SHP77 treated with DMSO at 0.1 percent for 48 hours (cell line): ENCODE data around the gene KLF15.

Experiments used
- DNase-seq: peaks from one replicate; lab custom pipeline; 2025; lab: John Stamatoyannopoulos, UW

Gene KLF15

GRCh38 chr3:126320517-126321293 is 36.5 kb downstream of the KLF15 start:
- no peak for DNase-seq

- no peak for DNase-seq
Measured at GRCh38 chr3:126319701-126320295, 37.4 kb downstream of the KLF15 start.

- DNase-seq: no peak
Measured at GRCh38 chr3:126317029-126317996, 39.9 kb downstream of the KLF15 start.

GRCh38 chr3:126316501-126316939 is 40.7 kb downstream of the KLF15 start:
- DNase-seq: no peak

- DNase-seq: no peak
Measured at GRCh38 chr3:126316031-126316461, 41.2 kb downstream of the KLF15 start.

GRCh38 chr3:126314790-126315658 is 42.2 kb downstream of the KLF15 start:
- DNase-seq: no peak

GRCh38 chr3:126314305-126314789 is 42.9 kb downstream of the KLF15 start:
- no peak for DNase-seq

GRCh38 chr3:126313580-126314304 is 43.5 kb downstream of the KLF15 start:
- DNase-seq: no peak

- no peak for DNase-seq
Measured at GRCh38 chr3:126313166-126313565, 44.0 kb downstream of the KLF15 start.

GRCh38 chr3:126312341-126312740 is 44.9 kb downstream of the KLF15 start:
- DNase-seq: no peak

GRCh38 chr3:126311338-126311978 is 45.8 kb downstream of the KLF15 start:
- no peak for DNase-seq

GRCh38 chr3:126310816-126311215 is 46.4 kb downstream of the KLF15 start:
- no peak for DNase-seq

GRCh38 chr3:126309861-126310655 is 47.1 kb downstream of the KLF15 start:
- DNase-seq: no peak

GRCh38 chr3:126309165-126309564 is 48.0 kb downstream of the KLF15 start:
- DNase-seq: no peak

- no peak for DNase-seq
Measured at GRCh38 chr3:126308394-126309125, 48.6 kb downstream of the KLF15 start.

GRCh38 chr3:126307591-126308393 is 49.4 kb downstream of the KLF15 start:
- DNase-seq: no peak

GRCh38 chr3:126306888-126307482 is 50.2 kb downstream of the KLF15 start:
- no peak for DNase-seq
